NCI-H748 (cell line): ENCODE data around the gene RNASE4.
A peak's percentile ranks its signal among the peaks of the same experiment; 100 is the strongest.
"Not testable (repeated sequence)": the region's sequence is repeated elsewhere in the genome, so short reads cannot be mapped to it uniquely, and the experiment has no call there.

Experiments used
- DNase-seq: peaks from one replicate; lab custom pipeline; 2025; ENCODE audit not compliant: unreplicated experiment; lab: John Stamatoyannopoulos, UW

RNASE4 gene

GRCh38 chr14:20697273-20698017 lies 13.1 kb downstream of the RNASE4 start:
- DNase-seq: peak; percentile 59

GRCh38 chr14:20698018-20698329 lies 13.6 kb downstream of the RNASE4 start:
- no peak for DNase-seq

- DNase-seq: no peak
These were observed 14.6 kb downstream of the RNASE4 start for GRCh38 chr14:20698934-20699333.

- DNase-seq: no peak
These were observed 15.6 kb downstream of the RNASE4 start for GRCh38 chr14:20699931-20700330.

- not testable (repeated sequence) for DNase-seq
These were observed 16.6 kb downstream of the RNASE4 start for GRCh38 chr14:20700965-20701364.

- DNase-seq: no peak
These were observed 22.4 kb downstream of the RNASE4 start for GRCh38 chr14:20706657-20707355.

- DNase-seq: no peak
These were observed 23.3 kb downstream of the RNASE4 start for GRCh38 chr14:20707622-20708021.

GRCh38 chr14:20711261-20711660 lies 26.9 kb downstream of the RNASE4 start:
- DNase-seq: no peak

GRCh38 chr14:20711685-20712084 lies 27.3 kb downstream of the RNASE4 start:
- no peak for DNase-seq

GRCh38 chr14:20712904-20713303 lies 28.5 kb downstream of the RNASE4 start:
- no peak for DNase-seq

- no peak for DNase-seq
These were observed 30.4 kb downstream of the RNASE4 start for GRCh38 chr14:20714593-20715250.

- DNase-seq: no peak
These were observed 35.4 kb downstream of the RNASE4 start for GRCh38 chr14:20719777-20720176.

- no peak for DNase-seq
These were observed 36.4 kb downstream of the RNASE4 start for GRCh38 chr14:20720741-20721140.

GRCh38 chr14:20722016-20722415 lies 37.7 kb downstream of the RNASE4 start:
- DNase-seq: no peak

GRCh38 chr14:20723488-20723887 lies 39.1 kb downstream of the RNASE4 start:
- DNase-seq: peak; percentile 4

GRCh38 chr14:20726121-20726520 lies 41.8 kb downstream of the RNASE4 start:
- DNase-seq: not testable (repeated sequence)

- no peak for DNase-seq
These were observed 42.2 kb downstream of the RNASE4 start for GRCh38 chr14:20726531-20726930.

- DNase-seq: no peak
These were observed 46.5 kb downstream of the RNASE4 start for GRCh38 chr14:20730891-20731290.

- DNase-seq: no peak
These were observed 48.1 kb downstream of the RNASE4 start for GRCh38 chr14:20732477-20732876.

GRCh38 chr14:20732979-20733635 lies 48.7 kb downstream of the RNASE4 start:
- no peak for DNase-seq

- DNase-seq: no peak
These were observed 49.5 kb downstream of the RNASE4 start for GRCh38 chr14:20733684-20734429.
